CD14-positive monocyte (primary cell): ENCODE results near the gene CCR6. TPM values are rescaled to one million over a fixed set of nuclear protein-coding genes. Genes with fewer than 3 reads are reported as not detected.

Experiments
- DNase-seq, 3 donors: peaks; one replicate each; pipeline ENCODE4 v3.0.0-alpha.2; 2011 to 2022
- H2AFZ ChIP-seq: 2 replicates; pipeline ENCODE4 v1.6.0; 2012; ENCODE audit warnings: mild to moderate bottlenecking, low read depth, low read length, inconsistent platforms; ENCODE audit not compliant: insufficient read depth, poor library complexity, severe bottlenecking
- H3K27ac ChIP-seq, 2 donors: 1 replicate in 1 of 2; 2 replicates in 1 of 2; pipeline ENCODE4 v1.5.1; 2012 to 2013; ENCODE audit warnings: low read length in 2 of 2, control low read depth in 1 of 2, inconsistent platforms in 1 of 2, low read depth in 1 of 2, mild to moderate bottlenecking in 1 of 2
- H3K27me3 ChIP-seq, 2 donors: one replicate each; pipeline versions ENCODE4 v1.6.0 to v1.6.1; 2011 to 2013; ENCODE audit warnings: low read length in 2 of 2; ENCODE audit not compliant: control insufficient read depth in 2 of 2, insufficient read depth in 2 of 2
- H3K36me3 ChIP-seq, 2 donors: replicated peaks in 1 of 2; 1 replicate in 1 of 2; 2 replicates in 1 of 2; pipeline versions ENCODE4 v1.5.1 to v1.6.1; 2012 to 2013; ENCODE audit warnings: low read length in 2 of 2, control low read depth in 1 of 2, inconsistent platforms in 1 of 2, mild to moderate bottlenecking in 1 of 2; ENCODE audit not compliant: insufficient read depth in 2 of 2, control insufficient read depth in 1 of 2
- H3K4me1 ChIP-seq, 2 donors: 1 replicate in 1 of 2; 2 replicates in 1 of 2; pipeline versions ENCODE4 v1.5.1 to v1.6.1; 2012 to 2013; ENCODE audit warnings: low read length in 2 of 2, control low read depth in 1 of 2, inconsistent platforms in 1 of 2, mild to moderate bottlenecking in 1 of 2, moderate library complexity in 1 of 2; ENCODE audit not compliant: insufficient read depth in 2 of 2, control insufficient read depth in 1 of 2
- H3K4me2 ChIP-seq: replicated peaks from 2 replicates; pipeline ENCODE3; 2012; ENCODE audit warnings: low read length, moderate library complexity, mild to moderate bottlenecking; ENCODE audit not compliant: poor library complexity, severe bottlenecking; ENCODE audit errors: extremely low read depth
- H3K4me3 ChIP-seq, 3 experiments: fragments of 200-600 bp in 1 of 3; sonication (generic) in 1 of 3; replicated peaks in 1 of 3; 1 replicate in 2 of 3; 2 replicates in 1 of 3; pipeline ENCODE4 v1.5.1; 2011 to 2013; ENCODE audit warnings: low read length in 3 of 3, mild to moderate bottlenecking in 3 of 3, control low read depth in 2 of 3, low read depth in 2 of 3, inconsistent platforms in 1 of 3, moderate library complexity in 1 of 3
- H3K79me2 ChIP-seq: 2 replicates; pipeline ENCODE4 v1.6.0; 2012; ENCODE audit warnings: mild to moderate bottlenecking, control low read depth, inconsistent platforms, low read length, moderate library complexity; ENCODE audit not compliant: insufficient read depth
- H3K9ac ChIP-seq: 2 replicates; pipeline ENCODE4 v1.6.0; 2017; ENCODE audit warnings: low read length, mild to moderate bottlenecking; ENCODE audit not compliant: insufficient read depth, poor library complexity, severe bottlenecking
- H3K9me3 ChIP-seq, 2 donors: replicated peaks in 1 of 2; 1 replicate in 1 of 2; 2 replicates in 1 of 2; pipeline versions ENCODE4 v1.5.1 to v1.6.1; 2012 to 2013; ENCODE audit warnings: low read length in 2 of 2, control low read depth in 1 of 2; ENCODE audit not compliant: control insufficient read depth in 1 of 2, insufficient read depth in 1 of 2
- H4K20me1 ChIP-seq: 2 replicates; pipeline ENCODE4 v1.6.0; 2012; ENCODE audit warnings: mild to moderate bottlenecking, low read length, control low read depth, moderate library complexity; ENCODE audit not compliant: insufficient read depth
- H3K27ac Mint-ChIP-seq, 7 donors: one replicate each; pipeline ENCODE4 v1.8.0; 2020; ENCODE audit warnings: mild to moderate bottlenecking in 7 of 7, mixed read lengths in 7 of 7, moderate library complexity in 6 of 7, inconsistent platforms in 2 of 7
- H3K27me3 Mint-ChIP-seq, 3 donors: one replicate each; pipeline ENCODE4 v1.8.0; 2021 to 2022; ENCODE audit warnings: low read depth in 3 of 3, mild to moderate bottlenecking in 3 of 3, mixed read lengths in 3 of 3, moderate library complexity in 3 of 3, inconsistent platforms in 1 of 3
- H3K36me3 Mint-ChIP-seq, 2 donors: one replicate each; pipeline ENCODE4 v1.8.0; 2020; ENCODE audit warnings: mixed read lengths in 2 of 2, inconsistent platforms in 1 of 2, mild to moderate bottlenecking in 1 of 2
- H3K4me1 Mint-ChIP-seq: one replicate; pipeline ENCODE4 v1.8.0; 2020; ENCODE audit warnings: mild to moderate bottlenecking, mixed read lengths
- H3K4me3 Mint-ChIP-seq, 2 donors: one replicate each; pipeline ENCODE4 v1.8.0; 2020; ENCODE audit warnings: mild to moderate bottlenecking in 2 of 2, mixed read lengths in 2 of 2, moderate library complexity in 1 of 2
- H3K9me3 Mint-ChIP-seq, 7 donors: one replicate each; pipeline ENCODE4 v1.8.0; 2020 to 2022; ENCODE audit warnings: mixed read lengths in 7 of 7, mild to moderate bottlenecking in 6 of 7, moderate library complexity in 6 of 7, inconsistent platforms in 2 of 7
- WGBS: methylation state at CpG from one replicate; pipeline ENCODE4 v1.1.5; 2013; ENCODE audit warnings: missing lambda C conversion rate; ENCODE audit not compliant: insufficient coverage; 5-methylcytosine and 5-hydroxymethylcytosine counted together
- intact Hi-C, 2 donors: fragments of 100-400 bp; cut with micrococcal nuclease; formaldehyde crosslinking; loops; one replicate each; pipeline versions ENCODE4 v1.15.0 to v1.15.1; 2023
- polyA plus RNA-seq, 3 donors: library from polyadenylated mRNA; depleted of rRNA in 1 of 3; unstranded in 2 of 3; stranded (reverse) in 1 of 3; fragments of 300-500 nt in 2 of 3; fragments of >200 nt in 1 of 3; fragmentation: Illumina TruSeq in 2 of 3; gene quantifications; 1 replicate in 2 of 3; 2 replicates in 1 of 3; pipeline ENCODE4 v1.2.3, GENCODE V29; 2012 to 2021
- TF ChIP-seq, protein P1 (sequence below): fragments of 200-600 bp; IDR thresholded peaks from one replicate; pipeline ENCODE4 v1.8.0; 2022; ENCODE audit warnings: antibody characterized with exemption, mild to moderate bottlenecking

Gene CCR6
- polyA plus RNA-seq, 3 donors = 0.07 to 0.43 TPM; not detected in 1

DNA sequence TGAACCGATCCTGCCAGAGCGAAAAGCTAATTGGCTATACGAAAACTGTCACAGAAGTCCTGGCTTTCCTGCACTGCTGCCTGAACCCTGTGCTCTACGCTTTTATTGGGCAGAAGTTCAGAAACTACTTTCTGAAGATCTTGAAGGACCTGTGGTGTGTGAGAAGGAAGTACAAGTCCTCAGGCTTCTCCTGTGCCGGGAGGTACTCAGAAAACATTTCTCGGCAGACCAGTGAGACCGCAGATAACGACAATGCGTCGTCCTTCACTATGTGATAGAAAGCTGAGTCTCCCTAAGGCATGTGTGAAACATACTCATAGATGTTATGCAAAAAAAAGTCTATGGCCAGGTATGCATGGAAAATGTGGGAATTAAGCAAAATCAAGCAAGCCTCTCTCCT lies 14.2 kb downstream of the CCR6 start:
- H3K36me3 ChIP-seq = no peaks in the 10 kb centered on the region
- no peak for DNase-seq
- H3K4me2 ChIP-seq = no peak overlapping the region
- H3K27ac Mint-ChIP-seq = no peak overlapping the region
- no peaks in the 10 kb centered on the region for H3K36me3 Mint-ChIP-seq
- H3K27me3 ChIP-seq = no peaks in the 10 kb centered on the region
- no peak overlapping the region for H3K4me3 ChIP-seq
- no peak overlapping the region for H3K9ac ChIP-seq
- H3K4me1 ChIP-seq = no peaks in the 10 kb centered on the region
- peak overlapping the region; percentile 18 for H2AFZ ChIP-seq
- H3K4me3 Mint-ChIP-seq = no peak overlapping the region
- peaks cover 0 to 6% (median 3%) of the 10 kb centered on the region in 3 donors for H3K27me3 Mint-ChIP-seq
- H3K79me2 ChIP-seq = no peaks in the 10 kb centered on the region
- H3K9me3 Mint-ChIP-seq = no peaks in the 10 kb centered on the region
- TF ChIP-seq, protein P1, sequence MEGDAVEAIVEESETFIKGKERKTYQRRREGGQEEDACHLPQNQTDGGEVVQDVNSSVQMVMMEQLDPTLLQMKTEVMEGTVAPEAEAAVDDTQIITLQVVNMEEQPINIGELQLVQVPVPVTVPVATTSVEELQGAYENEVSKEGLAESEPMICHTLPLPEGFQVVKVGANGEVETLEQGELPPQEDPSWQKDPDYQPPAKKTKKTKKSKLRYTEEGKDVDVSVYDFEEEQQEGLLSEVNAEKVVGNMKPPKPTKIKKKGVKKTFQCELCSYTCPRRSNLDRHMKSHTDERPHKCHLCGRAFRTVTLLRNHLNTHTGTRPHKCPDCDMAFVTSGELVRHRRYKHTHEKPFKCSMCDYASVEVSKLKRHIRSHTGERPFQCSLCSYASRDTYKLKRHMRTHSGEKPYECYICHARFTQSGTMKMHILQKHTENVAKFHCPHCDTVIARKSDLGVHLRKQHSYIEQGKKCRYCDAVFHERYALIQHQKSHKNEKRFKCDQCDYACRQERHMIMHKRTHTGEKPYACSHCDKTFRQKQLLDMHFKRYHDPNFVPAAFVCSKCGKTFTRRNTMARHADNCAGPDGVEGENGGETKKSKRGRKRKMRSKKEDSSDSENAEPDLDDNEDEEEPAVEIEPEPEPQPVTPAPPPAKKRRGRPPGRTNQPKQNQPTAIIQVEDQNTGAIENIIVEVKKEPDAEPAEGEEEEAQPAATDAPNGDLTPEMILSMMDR = no peak
- H3K27ac ChIP-seq = no peak overlapping the region
- intact Hi-C loops = no loop called here
- H4K20me1 ChIP-seq = no peaks in the 10 kb centered on the region
- H3K9me3 ChIP-seq = no peaks in the 10 kb centered on the region
- WGBS = 51% methylated on average over 8 of the region's 10 CpGs
- H3K4me1 Mint-ChIP-seq = peaks cover 8% of the 10 kb centered on the region

DNA sequence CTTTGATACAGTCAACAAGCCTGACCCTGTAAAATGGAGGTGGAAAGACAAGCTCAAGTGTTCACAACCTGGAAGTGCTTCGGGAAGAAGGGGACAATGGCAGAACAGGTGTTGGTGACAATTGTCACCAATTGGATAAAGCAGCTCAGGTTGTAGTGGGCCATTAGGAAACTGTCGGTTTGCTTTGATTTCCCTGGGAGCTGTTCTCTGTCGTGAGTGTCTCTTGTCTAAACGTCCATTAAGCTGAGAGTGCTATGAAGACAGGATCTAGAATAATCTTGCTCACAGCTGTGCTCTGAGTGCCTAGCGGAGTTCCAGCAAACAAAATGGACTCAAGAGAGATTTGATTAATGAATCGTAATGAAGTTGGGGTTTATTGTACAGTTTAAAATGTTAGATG lies 15.0 kb downstream of the CCR6 start:
- Mint-ChIP-seq H3K4me1 (peaks cover 11% of the 10 kb centered on the region), H3K36me3 (no peaks in the 10 kb centered on the region), H3K27me3 (peaks cover 0 to 5% (median 0%) of the 10 kb centered on the region in 3 donors), H3K9me3 (no peaks in the 10 kb centered on the region), H3K27ac (no peak overlapping the region), H3K4me3 (no peak overlapping the region)
- no peaks in the 10 kb centered on the region for H3K9me3 ChIP-seq
- no peaks in the 10 kb centered on the region for H3K36me3 ChIP-seq
- H3K4me1 ChIP-seq = no peaks in the 10 kb centered on the region
- H3K4me3 ChIP-seq = no peak overlapping the region
- no peak overlapping the region for H3K9ac ChIP-seq
- no peak for DNase-seq
- H2AFZ ChIP-seq = no peak overlapping the region
- 100% methylated on average over 6 of the region's 6 CpGs for WGBS
- no peak overlapping the region for H3K27ac ChIP-seq
- no peak overlapping the region for H3K4me2 ChIP-seq
- H4K20me1 ChIP-seq = no peaks in the 10 kb centered on the region
- TF ChIP-seq, protein P1 = no peak
- H3K27me3 ChIP-seq = no peaks in the 10 kb centered on the region
- H3K79me2 ChIP-seq = no peaks in the 10 kb centered on the region
- intact Hi-C loops = no loop called here
